ENCODE results near the gene IRF6. TPM values are rescaled to one million over a fixed set of nuclear protein-coding genes. Genes with fewer than 3 reads are reported as not detected.

IRF6 gene
- 100 to 1,000 TPM in 2 of 4 donors, 10 to 100 TPM in 2; 94.8 to 110 (median 98.6) TPM for total RNA-seq

GRCh38 chr1:209805875-209806760 lies at the start of gene IRF6:
IRF6 (minus strand) TSS chr1:209806142; CDS start chr1:209801413, 4,729 bp downstream.
- TF ChIP-seq CTCF (IDR thresholded peaks at IDR 0.05) (peak in 1 of 6 experiments; percentile 3), POLR2A (IDR thresholded peaks at IDR 0.05) (peak in 3 of 4 donors; percentile 94 to 99 (median 96))
- Histone ChIP-seq H3K27ac (peak within 1 kb of the TSS; percentile 89 to 98 (median 97)), H3K4me1 (peaks cover 6 to 82% (median 15%) of the 10 kb centered on the region in 3 donors), H3K27me3 (peaks cover 0 to 12% (median 0%) of the 10 kb centered on the region in 4 donors), H3K9me3 (no peaks in the 10 kb centered on the region), H3K36me3 (peaks cover 0 to 8% (median 0%) of the 10 kb centered on the region in 3 donors), H3K4me3 (peak within 1 kb of the TSS; percentile 60 to 79 (median 74))
- WGBS, 2 donors = 10 to 13% methylated on average over 13 to 22 of the region's 46 CpGs
- intact Hi-C loops (cut with DNase I) = no loop called here
- peak; percentile 41 for DNase-seq

DNA sequence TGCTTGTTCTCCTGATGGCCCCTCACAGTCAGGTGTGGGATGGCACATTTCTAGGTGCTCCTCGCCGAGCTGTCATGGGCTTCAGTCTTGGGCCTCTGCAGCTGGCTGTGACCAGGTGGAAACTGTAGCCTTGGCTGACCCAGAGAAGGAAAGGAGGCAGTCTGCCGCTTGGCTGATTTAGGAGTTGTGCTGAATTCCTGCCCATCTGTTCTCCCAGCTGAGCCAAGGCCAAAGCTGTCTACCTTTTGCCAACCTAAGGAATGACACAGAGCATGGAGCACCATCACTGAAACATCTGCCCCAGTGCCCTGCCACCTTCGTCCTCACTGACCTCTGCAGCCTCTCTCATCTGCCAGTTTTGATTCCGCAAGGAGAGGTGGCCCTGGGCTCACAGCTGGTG lies 49.7 kb upstream of the IRF6 start:
- intact Hi-C loops (cut with DNase I) = no loop called here
- Histone ChIP-seq H3K27ac (no peak overlapping the region), H3K36me3 (peaks cover 6 to 55% (median 18%) of the 10 kb centered on the region in 3 donors), H3K4me1 (no peaks in the 10 kb centered on the region), H3K9me3 (no peaks in the 10 kb centered on the region), H3K4me3 (no peak overlapping the region), H3K27me3 (peaks cover 0 to under 1% (median 0%) of the 10 kb centered on the region in 4 donors)
- 93 to 100% methylated on average over 2 to 3 of the region's 5 CpGs for WGBS, 2 donors
- DNase-seq = no peak
- TF ChIP-seq POLR2A (IDR thresholded peaks at IDR 0.05) (no peak), CTCF (IDR thresholded peaks at IDR 0.05) (no peak)

DNA sequence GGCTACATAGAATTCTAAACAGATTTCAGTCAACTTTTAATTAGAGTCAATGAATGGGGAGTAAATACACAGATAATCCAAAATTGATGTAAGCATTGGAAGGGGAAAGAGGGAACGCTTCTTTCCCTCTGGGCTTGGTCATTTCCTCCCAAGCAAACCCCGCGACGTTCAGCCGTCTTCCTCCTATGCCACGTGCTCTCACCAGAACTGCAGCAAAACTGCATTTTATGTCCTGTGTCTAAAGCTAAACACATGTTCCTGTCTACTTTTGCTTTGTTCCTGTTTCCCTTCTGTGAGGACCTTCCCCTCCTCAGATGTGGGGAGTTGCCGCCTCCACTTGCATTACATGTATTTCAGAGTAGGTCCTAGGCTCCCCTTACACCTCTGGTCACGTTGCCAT lies 49.1 kb upstream of the IRF6 start:
- DNase-seq = no peak
- H3K27ac ChIP-seq = no peak overlapping the region
- no peaks in the 10 kb centered on the region for H3K9me3 ChIP-seq
- no peak overlapping the region for H3K4me3 ChIP-seq
- no peaks in the 10 kb centered on the region for H3K27me3 ChIP-seq
- intact Hi-C loops (cut with DNase I) = no loop called here
- TF ChIP-seq CTCF (IDR thresholded peaks at IDR 0.05) (no peak), POLR2A (IDR thresholded peaks at IDR 0.05) (no peak)
- no peaks in the 10 kb centered on the region for H3K4me1 ChIP-seq
- 70 to 83% methylated on average over 8 of the region's 8 CpGs for WGBS, 2 donors
- peaks cover 10 to 61% (median 24%) of the 10 kb centered on the region in 3 donors for H3K36me3 ChIP-seq

GRCh38 chr1:209854196-209854595 lies 48.3 kb upstream of the IRF6 start:
- no peaks in the 10 kb centered on the region for H3K4me1 ChIP-seq
- no peak overlapping the region for H3K4me3 ChIP-seq
- TF ChIP-seq CTCF (IDR thresholded peaks at IDR 0.05) (no peak), POLR2A (IDR thresholded peaks at IDR 0.05) (no peak)
- DNase-seq = no peak
- no peaks in the 10 kb centered on the region for H3K27me3 ChIP-seq
- no peaks in the 10 kb centered on the region for H3K9me3 ChIP-seq
- WGBS, 2 donors = 76 to 93% methylated on average over 2 to 3 of the region's 3 CpGs
- intact Hi-C loops (cut with DNase I) = no loop called here
- H3K36me3 ChIP-seq = peaks cover 10 to 69% (median 32%) of the 10 kb centered on the region in 3 donors
- no peak overlapping the region for H3K27ac ChIP-seq

DNA sequence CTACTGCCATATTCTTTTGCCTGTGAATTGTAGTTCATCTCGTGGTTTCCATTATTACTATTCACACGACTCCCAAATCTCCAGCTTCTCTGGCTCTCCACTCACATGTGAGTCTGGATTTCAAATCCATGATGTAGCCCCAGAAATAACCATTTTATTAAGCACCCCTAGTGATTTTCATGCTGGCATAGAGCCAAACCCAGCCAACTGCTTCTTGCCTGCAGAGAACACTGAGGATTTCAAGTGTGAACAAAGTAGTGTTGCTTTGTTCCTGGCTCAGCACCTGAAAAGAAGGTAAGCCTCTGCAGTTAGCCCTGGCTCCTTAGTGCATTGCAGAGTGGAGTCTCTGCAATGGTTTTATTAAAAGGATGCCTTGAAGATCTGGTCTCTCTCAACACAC lies 47.7 kb upstream of the IRF6 start:
- intact Hi-C loops (cut with DNase I) = no loop called here
- H3K27me3 ChIP-seq = no peaks in the 10 kb centered on the region
- H3K4me1 ChIP-seq = no peaks in the 10 kb centered on the region
- TF ChIP-seq POLR2A (IDR thresholded peaks at IDR 0.05) (no peak), CTCF (IDR thresholded peaks at IDR 0.05) (no peak)
- no peak overlapping the region for H3K27ac ChIP-seq
- peaks cover 14 to 74% (median 32%) of the 10 kb centered on the region in 3 donors for H3K36me3 ChIP-seq
- H3K9me3 ChIP-seq = no peaks in the 10 kb centered on the region
- WGBS, 2 donors = 86 to 100% methylated on average over 2 of the region's 2 CpGs
- no peak overlapping the region for H3K4me3 ChIP-seq
- no peak for DNase-seq

All from esophagus squamous epithelium (tissue), 5 donors.